ENCODE data around the gene SALL4. TPM values are rescaled to one million over a fixed set of nuclear protein-coding genes. Genes with fewer than 3 reads are reported as not detected.

The SALL4 gene
- total RNA-seq, 6 experiments from 2014 or later = 0.24 to 0.63 (median 0.40) TPM

DNA sequence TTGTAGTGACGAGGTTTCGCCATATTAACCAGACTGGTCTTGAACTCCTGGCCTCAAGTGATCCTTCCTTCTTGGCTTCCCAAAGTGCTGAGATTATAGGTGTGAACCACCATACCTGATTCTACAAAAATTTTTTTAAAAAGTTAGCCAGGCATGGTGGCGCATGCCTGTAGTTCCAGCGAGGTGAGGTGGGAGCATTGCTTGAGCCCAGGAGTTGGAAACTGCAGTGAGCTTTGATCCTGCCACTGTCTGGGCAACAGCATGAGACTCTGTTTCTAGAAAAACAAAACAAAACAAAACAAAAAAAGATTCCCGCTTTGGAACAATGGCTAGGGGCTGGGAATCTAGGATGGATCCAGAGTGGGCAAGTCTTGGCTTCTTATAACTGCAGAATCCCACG lies 35.1 kb upstream of the SALL4 start:
- no peak overlapping the region for H3K27ac ChIP-seq
- no peaks in the 10 kb centered on the region for H3K36me3 ChIP-seq
- H3K4me3 ChIP-seq = no peak overlapping the region
- WGBS (ENCODE audit: insufficient coverage, low coverage, low lambda C conversion rate, missing lambda C conversion rate) = 77% methylated on average over 6 of the region's 6 CpGs
- ATAC-seq (no peak), DNase-seq (no peak)
- H3K9me3 ChIP-seq = no peaks in the 10 kb centered on the region
- intact Hi-C loops (cut with DNase I) = no loop called here
- no peaks in the 10 kb centered on the region for H3K27me3 ChIP-seq
- no peaks in the 10 kb centered on the region for H3K4me1 ChIP-seq
- TF ChIP-seq CTCF (IDR thresholded peaks at IDR 0.05) = no peak
- TF ChIP-seq POLR2A (IDR thresholded peaks at IDR 0.05) = no peak

DNA sequence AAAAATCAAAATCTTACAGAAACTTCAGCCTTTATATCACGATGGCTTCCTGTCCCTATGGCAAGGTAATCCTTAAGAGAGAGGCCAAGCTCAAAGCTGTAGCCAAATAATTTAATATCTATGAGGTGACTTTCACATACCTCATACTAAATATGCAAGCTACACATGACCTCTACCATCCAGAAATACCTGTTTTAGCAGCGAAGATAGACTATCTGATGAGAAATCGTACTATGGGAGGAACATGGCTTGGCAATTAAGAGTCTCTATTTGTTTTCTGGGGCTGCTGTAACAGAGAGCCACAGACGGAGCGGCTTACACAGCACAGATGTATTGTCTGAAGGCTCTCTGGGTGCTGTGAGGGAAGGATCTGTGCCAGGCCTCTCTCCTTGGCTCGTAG lies 31.0 kb upstream of the SALL4 start:
- no peak for TF ChIP-seq CTCF (IDR thresholded peaks at IDR 0.05)
- TF ChIP-seq POLR2A (IDR thresholded peaks at IDR 0.05) = no peak
- H3K36me3 ChIP-seq = no peaks in the 10 kb centered on the region
- H3K4me1 ChIP-seq = no peaks in the 10 kb centered on the region
- intact Hi-C loops (cut with DNase I) = no loop called here
- no peak for DNase-seq
- no peak for ATAC-seq
- no peaks in the 10 kb centered on the region for H3K9me3 ChIP-seq
- no peak overlapping the region for H3K27ac ChIP-seq
- H3K4me3 ChIP-seq = no peak overlapping the region
- WGBS (ENCODE audit: insufficient coverage, low coverage, low lambda C conversion rate, missing lambda C conversion rate) = 84% methylated on average over 3 of the region's 6 CpGs
- no peaks in the 10 kb centered on the region for H3K27me3 ChIP-seq

DNA sequence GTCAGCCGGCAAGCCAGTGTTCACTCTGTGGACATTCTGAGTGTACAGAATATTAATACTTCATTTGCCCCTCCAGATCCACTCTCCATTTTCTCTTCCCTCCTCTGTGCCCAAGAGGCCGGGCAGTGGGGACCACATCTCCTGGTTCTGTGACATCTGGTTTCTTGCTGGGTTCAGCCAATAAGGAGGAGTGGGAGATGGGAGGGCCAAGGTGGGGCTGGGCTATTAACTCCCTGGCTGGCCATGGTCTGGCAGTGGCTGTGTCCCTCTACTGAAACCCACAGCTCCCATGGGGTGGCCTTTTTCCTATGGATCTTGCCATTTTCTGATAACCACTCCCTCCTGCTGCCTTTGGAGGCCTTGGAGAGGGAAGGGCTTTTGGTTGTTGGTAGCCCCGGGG lies 30.0 kb upstream of the SALL4 start:
- Histone ChIP-seq H3K27me3 (no peaks in the 10 kb centered on the region), H3K4me3 (no peak overlapping the region), H3K4me1 (no peaks in the 10 kb centered on the region), H3K9me3 (no peaks in the 10 kb centered on the region), H3K27ac (no peak overlapping the region), H3K36me3 (no peaks in the 10 kb centered on the region)
- ATAC-seq (no peak), DNase-seq (no peak)
- 88% methylated on average over 3 of the region's 3 CpGs for WGBS (ENCODE audit: insufficient coverage, low coverage, low lambda C conversion rate, missing lambda C conversion rate)
- no peak for TF ChIP-seq CTCF (IDR thresholded peaks at IDR 0.05)
- no peak for TF ChIP-seq POLR2A (IDR thresholded peaks at IDR 0.05)
- intact Hi-C loops (cut with DNase I) = no loop called here

GRCh38 chr20:51831866-51832265 lies 29.5 kb upstream of the SALL4 start:
- intact Hi-C loops (cut with DNase I) = no loop called here
- Histone ChIP-seq H3K36me3 (no peaks in the 10 kb centered on the region), H3K27ac (no peak overlapping the region), H3K4me3 (no peak overlapping the region), H3K9me3 (no peaks in the 10 kb centered on the region), H3K27me3 (no peaks in the 10 kb centered on the region), H3K4me1 (no peaks in the 10 kb centered on the region)
- DNase-seq (no peak), ATAC-seq (no peak)
- 54% methylated on average over 6 of the region's 6 CpGs for WGBS (ENCODE audit: insufficient coverage, low coverage, low lambda C conversion rate, missing lambda C conversion rate)
- TF ChIP-seq CTCF (IDR thresholded peaks at IDR 0.05) (no peak), POLR2A (IDR thresholded peaks at IDR 0.05) (no peak)

GRCh38 chr20:51830538-51830937 lies 28.2 kb upstream of the SALL4 start:
- TF ChIP-seq CTCF (IDR thresholded peaks at IDR 0.05) (no peak), POLR2A (IDR thresholded peaks at IDR 0.05) (no peak)
- Histone ChIP-seq H3K27me3 (no peaks in the 10 kb centered on the region), H3K4me1 (no peaks in the 10 kb centered on the region), H3K4me3 (no peak overlapping the region), H3K9me3 (no peaks in the 10 kb centered on the region), H3K36me3 (no peaks in the 10 kb centered on the region), H3K27ac (no peak overlapping the region)
- no peak for DNase-seq
- intact Hi-C loops (cut with DNase I) = no loop called here
- WGBS (ENCODE audit: insufficient coverage, low coverage, low lambda C conversion rate, missing lambda C conversion rate) = 73% methylated on average over 4 of the region's 7 CpGs
- no peak for ATAC-seq

All from right lobe of liver (tissue), 6 donors.